ENCODE measurements around the gene TMEM38B. TPM values are rescaled to one million over a fixed set of nuclear protein-coding genes. Genes with fewer than 3 reads are reported as not detected.

TMEM38B gene
- total RNA-seq: 12.9 TPM

GRCh38 chr9:105694190-105694847, at the start of gene TMEM38B:
TSS of gene TMEM38B (plus strand) at chr9:105694541. CDS start at chr9:105694661, 120 bp downstream.
- peak; percentile 84 for DNase-seq (ENCODE audit: low spot score)
- peak; percentile 95 for ATAC-seq

DNA sequence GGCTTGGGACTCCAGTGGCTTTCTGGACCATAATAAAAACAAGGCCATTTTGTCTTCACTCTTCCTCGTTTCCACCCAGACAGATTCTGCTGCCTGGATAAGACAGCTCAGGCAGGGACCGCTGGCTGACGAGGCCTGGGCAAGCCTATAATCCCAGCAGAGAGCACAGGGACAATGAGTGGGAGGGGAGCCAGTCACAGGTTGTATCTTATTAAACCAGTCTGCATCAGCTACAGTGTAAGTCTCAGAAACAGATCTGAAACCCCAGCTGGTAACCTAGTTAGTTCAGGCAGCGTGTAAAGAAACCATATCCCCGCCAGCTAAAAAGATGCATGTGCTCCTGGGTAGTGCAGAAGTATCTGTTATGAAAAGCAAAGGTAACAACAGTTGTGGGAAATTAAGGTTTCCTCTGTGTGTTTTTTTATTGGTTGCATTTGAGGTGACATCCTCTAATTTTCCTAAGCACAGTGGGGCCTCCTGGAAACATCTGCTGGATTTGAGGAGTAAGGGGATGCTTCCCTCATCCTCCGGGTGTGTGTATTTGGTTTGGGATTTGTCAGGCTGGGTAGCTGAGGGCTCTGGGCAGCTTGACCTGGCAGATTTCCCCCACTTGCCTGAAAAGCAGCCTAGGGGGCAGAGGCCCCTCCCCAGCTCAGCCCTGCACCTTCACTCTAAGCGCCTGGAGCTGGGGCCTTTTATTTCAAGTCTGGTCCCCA, 47.3 kb upstream of the TMEM38B start:
- ATAC-seq (no peak), DNase-seq (ENCODE audit: low spot score) (no peak)

- DNase-seq (ENCODE audit: low spot score) (no peak), ATAC-seq (no peak)
Observed at GRCh38 chr9:105647595-105648349, 46.6 kb upstream of the TMEM38B start.

- no peak for DNase-seq (ENCODE audit: low spot score)
- no peak for ATAC-seq
Observed at GRCh38 chr9:105651806-105652205, 42.5 kb upstream of the TMEM38B start.

DNA sequence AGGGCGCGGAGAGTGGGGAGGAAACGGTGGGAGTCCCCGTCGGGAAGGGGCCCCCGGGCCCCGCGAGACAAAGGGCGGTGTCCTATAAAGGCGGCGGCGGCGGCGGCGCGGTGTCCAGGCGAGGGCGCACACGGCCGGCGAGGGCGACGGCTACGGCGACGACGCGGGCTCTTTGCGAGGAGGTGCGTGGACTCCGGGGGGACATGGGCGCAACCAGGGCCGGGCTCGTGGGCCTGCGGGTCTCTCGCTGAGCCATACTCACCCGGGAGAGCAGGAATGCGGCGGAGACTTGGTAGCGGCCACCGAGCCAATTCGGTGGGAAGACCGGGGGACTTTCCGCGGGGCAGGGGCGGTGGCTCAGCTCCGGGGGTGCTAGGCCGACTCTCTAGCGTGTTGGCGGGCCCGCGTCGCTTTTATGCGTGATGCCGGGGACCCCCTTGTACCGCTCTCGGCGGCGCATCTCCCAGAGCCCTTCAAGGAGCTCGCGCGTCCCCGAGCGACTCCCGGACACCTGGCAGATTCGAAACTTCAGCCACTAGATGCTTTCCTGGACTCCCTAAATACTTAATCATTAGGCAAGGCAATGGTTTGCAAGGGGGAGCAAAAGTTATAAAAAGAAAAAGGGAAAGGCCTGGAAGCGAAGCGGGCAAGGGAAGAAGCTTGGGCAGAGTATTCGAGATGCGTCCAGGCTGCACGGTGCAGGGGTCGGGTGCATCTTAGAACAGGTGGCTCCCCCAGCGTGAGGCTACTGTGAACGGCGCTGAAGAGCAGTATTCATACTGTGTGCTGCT, 38.0 kb upstream of the TMEM38B start:
- DNase-seq (ENCODE audit: low spot score) (no peak), ATAC-seq (peak; percentile 95)

GRCh38 chr9:105658351-105658750, 36.0 kb upstream of the TMEM38B start:
- no peak for ATAC-seq

DNA sequence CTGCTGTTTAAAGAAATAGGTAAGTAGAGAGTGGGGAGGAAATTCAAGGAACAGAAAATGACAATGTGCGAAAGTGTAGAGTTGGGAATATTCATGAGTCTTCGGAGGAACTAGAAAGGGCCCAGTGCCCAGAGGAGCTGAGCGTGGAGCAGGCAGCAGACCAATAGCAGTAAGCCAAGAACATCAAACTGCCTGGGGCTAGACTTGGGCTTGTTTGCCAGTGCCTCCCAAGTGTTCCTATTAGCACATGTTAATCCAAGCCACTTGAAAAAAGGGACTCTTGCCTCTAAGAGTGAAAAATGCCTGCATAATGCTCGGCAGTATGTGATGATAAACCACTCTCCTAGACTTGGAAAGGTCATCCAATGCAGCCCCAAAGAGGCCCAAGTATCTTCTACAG, 33.3 kb upstream of the TMEM38B start:
- DNase-seq (ENCODE audit: low spot score) (no peak), ATAC-seq (no peak)

More at GRCh38 chr9:105658351-105658750, 36.0 kb upstream of the TMEM38B start:
- DNase-seq (ENCODE audit: low spot score): no peak

GRCh38 chr9:105662184-105663104, 31.9 kb upstream of the TMEM38B start, which contains the start of gene TAL2:
TSS of gene TAL2 (plus strand) at chr9:105662457. CDS start at chr9:105662497, 40 bp downstream.
- DNase-seq (ENCODE audit: low spot score) (no peak), ATAC-seq (no peak)

DNA sequence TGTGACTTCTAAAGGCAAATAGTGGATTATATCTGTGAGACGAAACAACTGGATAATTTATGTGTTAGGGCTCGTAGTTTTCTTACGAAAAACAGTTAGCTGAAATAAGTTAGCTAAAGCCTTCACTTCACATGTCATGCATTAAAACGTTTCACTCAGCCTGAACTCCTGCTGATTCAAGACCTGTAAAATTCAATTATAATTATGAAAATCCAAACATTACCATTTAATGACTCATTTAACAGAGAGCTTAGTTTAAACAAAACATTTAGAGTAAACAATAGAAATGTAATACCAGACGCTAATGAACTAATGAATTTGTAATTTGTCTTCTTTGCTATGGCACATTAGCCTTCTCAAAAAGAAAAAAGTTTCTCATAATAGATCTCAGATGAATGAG, 30.4 kb upstream of the TMEM38B start:
- no peak for ATAC-seq
- no peak for DNase-seq (ENCODE audit: low spot score)

GRCh38 chr9:105667867-105668266, 26.5 kb upstream of the TMEM38B start:
- peak; percentile 22 for ATAC-seq
- no peak for DNase-seq (ENCODE audit: low spot score)

- DNase-seq (ENCODE audit: low spot score) (no peak), ATAC-seq (no peak)
Observed at GRCh38 chr9:105670315-105670714, 24.0 kb upstream of the TMEM38B start.

- no peak for DNase-seq (ENCODE audit: low spot score)
- ATAC-seq: no peak
Observed at GRCh38 chr9:105670775-105671174, 23.6 kb upstream of the TMEM38B start.

GRCh38 chr9:105672711-105673234, 21.6 kb upstream of the TMEM38B start:
- ATAC-seq (no peak), DNase-seq (ENCODE audit: low spot score) (no peak)

DNA sequence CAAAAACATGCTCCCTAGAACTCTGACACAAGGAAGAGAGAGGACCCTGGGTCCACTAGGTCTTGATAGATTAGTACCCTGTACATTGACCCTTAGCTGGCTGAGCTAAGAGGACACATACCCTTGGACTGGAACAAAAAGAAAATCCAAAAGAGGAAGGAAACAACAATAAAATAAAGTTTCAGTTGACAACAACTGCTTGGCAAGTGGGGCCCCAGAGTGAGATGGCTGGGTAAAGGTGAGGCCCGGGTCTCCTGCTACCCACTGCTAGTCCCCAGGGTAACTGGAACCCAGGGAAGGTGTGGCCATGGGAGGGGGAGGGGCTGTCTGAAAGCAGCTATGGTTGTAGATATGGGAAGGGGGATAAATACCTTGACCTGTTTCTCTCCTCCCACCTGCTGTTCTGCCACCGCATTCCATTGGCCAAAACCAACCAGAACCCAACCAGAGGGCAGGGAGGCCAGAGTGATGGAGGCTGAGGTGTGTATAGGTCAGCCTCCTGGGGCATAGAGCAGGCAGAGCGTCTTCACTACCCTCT, 20.4 kb upstream of the TMEM38B start:
- DNase-seq (ENCODE audit: low spot score): no peak
- no peak for ATAC-seq

- DNase-seq (ENCODE audit: low spot score) (no peak), ATAC-seq (no peak)
Observed at GRCh38 chr9:105676351-105676923, 17.9 kb upstream of the TMEM38B start.

GRCh38 chr9:105678163-105678562, 16.2 kb upstream of the TMEM38B start:
- no peak for ATAC-seq
- no peak for DNase-seq (ENCODE audit: low spot score)

DNA sequence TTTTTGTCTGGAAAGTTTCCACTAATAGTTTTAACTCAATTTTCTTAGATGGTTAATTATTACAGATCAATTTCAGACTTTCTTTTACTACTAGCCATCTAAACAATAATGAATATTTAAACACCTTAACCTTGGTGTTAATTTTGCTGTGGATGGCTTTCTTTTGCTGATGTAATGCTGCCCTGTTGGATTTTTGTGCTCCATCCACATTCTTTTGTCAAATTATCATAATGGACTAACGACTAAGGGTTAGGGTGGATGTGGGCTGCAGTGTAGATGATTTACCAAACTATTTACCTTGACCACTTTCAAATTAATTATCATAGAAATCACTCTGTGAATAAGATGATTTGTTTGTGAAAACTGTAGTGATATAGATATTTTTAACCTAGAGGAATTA, 15.6 kb upstream of the TMEM38B start:
- no peak for DNase-seq (ENCODE audit: low spot score)

GRCh38 chr9:105679257-105680022, 14.9 kb upstream of the TMEM38B start:
- DNase-seq (ENCODE audit: low spot score): no peak
- peak; percentile 93 for ATAC-seq

More for the DNA sequence above, 15.6 kb upstream of the TMEM38B start:
- no peak for ATAC-seq

Measured in left lobe of liver (tissue), 2 donors.